AG04450 (cell line): ENCODE results near the gene SORBS2. TPM values are rescaled to one million over a fixed set of nuclear protein-coding genes. Genes with fewer than 3 reads are reported as not detected.

Experiments
- CTCF ChIA-PET: fragments of 300-600, 350-600 bp; formaldehyde crosslinking; extraction: SDS; loops from one replicate; lab custom pipeline; 2022; ENCODE audit warnings: antibody characterized with exemption, inconsistent platforms; lab: Charles Lee
- POLR2A ChIA-PET: fragments of 350-600 bp; formaldehyde crosslinking; extraction: SDS; loops from one replicate; lab custom pipeline; 2021; ENCODE audit warnings: antibody characterized with exemption, inconsistent platforms; lab: Yijun Ruan, JAX
- DNase-seq: peaks from one replicate; pipeline ENCODE4 v3.0.0-alpha.2; 2011; ENCODE audit warnings: low read depth, low spot score
- H3K27ac ChIP-seq: one replicate; pipeline ENCODE4 v1.5.1; 2012; ENCODE audit warnings: low read depth, low read length, control low read depth
- H3K27me3 ChIP-seq: one replicate; pipeline ENCODE4 v1.6.0; 2012; ENCODE audit warnings: low read length; ENCODE audit not compliant: control insufficient read depth, insufficient read depth
- H3K4me3 ChIP-seq: 2 replicates; pipeline ENCODE4 v1.5.1; 2011; ENCODE audit warnings: mild to moderate bottlenecking, low read depth, low read length, control low read depth
- H3K9me3 ChIP-seq: 2 replicates; pipeline ENCODE4 v1.5.1; 2012; ENCODE audit warnings: low read length; ENCODE audit not compliant: control insufficient read depth, insufficient read depth
- CTCF ChIP-seq: IDR thresholded peaks from 2 replicates; pipeline ENCODE4 v1.5.1; 2011; ENCODE audit warnings: low read depth, low read length, control low read depth, inconsistent platforms
- polyA plus RNA-seq: library from polyadenylated mRNA; depleted of rRNA; stranded (reverse); fragments of >200 nt; gene quantifications from 2 replicates; pipeline ENCODE4 v1.2.3, GENCODE V29; 2011

SORBS2 gene
- polyA plus RNA-seq, 1 experiment, result not detected

- ChIA-PET POLR2A (no interaction called here), CTCF (interaction anchor here (0.5 kb wide), 1 partner anchor 40 kb away, joined by 3 read pairs; no protein-coding TSS in a partner anchor)
- no peak overlapping the region for H3K4me3 ChIP-seq
- no peak for TF ChIP-seq CTCF
- H3K27me3 ChIP-seq, result peaks cover 9% of the 10 kb centered on the region
- no peaks in the 10 kb centered on the region for H3K9me3 ChIP-seq
- no peak for DNase-seq
- no peak overlapping the region for H3K27ac ChIP-seq
Measured at GRCh38 chr4:185592438-185592837, 219.6 kb downstream of the SORBS2 start.

- H3K9me3 ChIP-seq, result no peaks in the 10 kb centered on the region
- POLR2A ChIA-PET, result no interaction called here
- no peak for TF ChIP-seq CTCF
- CTCF ChIA-PET, result interaction anchor here (1.0 kb wide), 1 partner anchor 446 kb away, joined by 4 read pairs; no protein-coding TSS in a partner anchor
- no peak for DNase-seq
- no peak overlapping the region for H3K27ac ChIP-seq
- no peak overlapping the region for H3K4me3 ChIP-seq
- peaks cover 15% of the 10 kb centered on the region for H3K27me3 ChIP-seq
Measured at GRCh38 chr4:185591679-185592141, 220.3 kb downstream of the SORBS2 start.

- Histone ChIP-seq H3K27me3 (peaks cover 15% of the 10 kb centered on the region), H3K9me3 (no peaks in the 10 kb centered on the region), H3K27ac (no peak overlapping the region), H3K4me3 (no peak overlapping the region)
- DNase-seq, result no peak
- POLR2A ChIA-PET, result no interaction called here
- no peak for TF ChIP-seq CTCF
- CTCF ChIA-PET, result interaction anchor here (1.0 kb wide), 1 partner anchor 447 kb away, joined by 4 read pairs; no protein-coding TSS in a partner anchor
Measured at GRCh38 chr4:185590982-185591381, 221.0 kb downstream of the SORBS2 start.

- no peaks in the 10 kb centered on the region for H3K9me3 ChIP-seq
- no peak for DNase-seq
- TF ChIP-seq CTCF, result no peak
- ChIA-PET POLR2A (no interaction called here), CTCF (interaction anchor here (1.6 kb wide), 1 partner anchor 9 kb away, joined by 10 read pairs; no protein-coding TSS in a partner anchor)
- no peak overlapping the region for H3K27ac ChIP-seq
- peaks cover 15% of the 10 kb centered on the region for H3K27me3 ChIP-seq
- no peak overlapping the region for H3K4me3 ChIP-seq
Measured at GRCh38 chr4:185589067-185589836, 222.7 kb downstream of the SORBS2 start.
